Medulla oblongata (tissue), 1 donor: Measurements from ENCODE around the gene B3GNT5.

ENCODE experiments used
- DNase-seq: peaks from one replicate; pipeline ENCODE4 v3.0.0-alpha.2; 2015; ENCODE audit errors: extremely low spot score

Gene B3GNT5

GRCh38 chr3:183318877-183319276 is 65.8 kb downstream of the B3GNT5 start:
- DNase-seq = no peak

DNA sequence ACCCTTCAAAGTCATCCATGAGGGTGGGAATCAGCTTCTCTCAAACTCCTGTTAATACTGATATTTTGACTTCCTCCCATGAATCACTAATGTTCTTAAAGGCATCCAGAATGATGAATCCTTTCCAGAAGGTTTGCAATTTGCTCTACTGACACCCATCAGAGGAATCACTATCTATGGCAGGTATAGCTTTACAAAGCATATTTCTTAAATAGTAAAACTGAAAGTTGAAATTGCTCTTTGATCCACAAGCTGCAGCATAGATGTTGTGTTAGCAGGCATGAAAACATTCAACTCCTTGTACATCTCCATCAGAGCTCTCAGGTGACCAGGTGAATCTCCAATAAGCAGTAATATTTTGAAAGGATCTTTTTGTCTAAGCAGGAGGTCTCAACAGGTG is 66.3 kb downstream of the B3GNT5 start:
- no peak for DNase-seq
